ENCODE data around the gene ZC3H4.

- TF ChIP-seq, protein P1, sequence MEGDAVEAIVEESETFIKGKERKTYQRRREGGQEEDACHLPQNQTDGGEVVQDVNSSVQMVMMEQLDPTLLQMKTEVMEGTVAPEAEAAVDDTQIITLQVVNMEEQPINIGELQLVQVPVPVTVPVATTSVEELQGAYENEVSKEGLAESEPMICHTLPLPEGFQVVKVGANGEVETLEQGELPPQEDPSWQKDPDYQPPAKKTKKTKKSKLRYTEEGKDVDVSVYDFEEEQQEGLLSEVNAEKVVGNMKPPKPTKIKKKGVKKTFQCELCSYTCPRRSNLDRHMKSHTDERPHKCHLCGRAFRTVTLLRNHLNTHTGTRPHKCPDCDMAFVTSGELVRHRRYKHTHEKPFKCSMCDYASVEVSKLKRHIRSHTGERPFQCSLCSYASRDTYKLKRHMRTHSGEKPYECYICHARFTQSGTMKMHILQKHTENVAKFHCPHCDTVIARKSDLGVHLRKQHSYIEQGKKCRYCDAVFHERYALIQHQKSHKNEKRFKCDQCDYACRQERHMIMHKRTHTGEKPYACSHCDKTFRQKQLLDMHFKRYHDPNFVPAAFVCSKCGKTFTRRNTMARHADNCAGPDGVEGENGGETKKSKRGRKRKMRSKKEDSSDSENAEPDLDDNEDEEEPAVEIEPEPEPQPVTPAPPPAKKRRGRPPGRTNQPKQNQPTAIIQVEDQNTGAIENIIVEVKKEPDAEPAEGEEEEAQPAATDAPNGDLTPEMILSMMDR (IDR thresholded peaks at IDR 0.05), result no peak
- TF ChIP-seq POLR2A (IDR thresholded peaks at IDR 0.05) (no peak), EP300 (IDR thresholded peaks at IDR 0.05) (no peak), POLR2AphosphoS5 (IDR thresholded peaks at IDR 0.05) (no peak)
Measured at GRCh38 chr19:47019431-47020041, 94.0 kb downstream of the ZC3H4 start, which contains the start of gene NPAS1.

All from sigmoid colon (tissue), 4 donors.